ENCODE results near the gene C22orf39.

DNA sequence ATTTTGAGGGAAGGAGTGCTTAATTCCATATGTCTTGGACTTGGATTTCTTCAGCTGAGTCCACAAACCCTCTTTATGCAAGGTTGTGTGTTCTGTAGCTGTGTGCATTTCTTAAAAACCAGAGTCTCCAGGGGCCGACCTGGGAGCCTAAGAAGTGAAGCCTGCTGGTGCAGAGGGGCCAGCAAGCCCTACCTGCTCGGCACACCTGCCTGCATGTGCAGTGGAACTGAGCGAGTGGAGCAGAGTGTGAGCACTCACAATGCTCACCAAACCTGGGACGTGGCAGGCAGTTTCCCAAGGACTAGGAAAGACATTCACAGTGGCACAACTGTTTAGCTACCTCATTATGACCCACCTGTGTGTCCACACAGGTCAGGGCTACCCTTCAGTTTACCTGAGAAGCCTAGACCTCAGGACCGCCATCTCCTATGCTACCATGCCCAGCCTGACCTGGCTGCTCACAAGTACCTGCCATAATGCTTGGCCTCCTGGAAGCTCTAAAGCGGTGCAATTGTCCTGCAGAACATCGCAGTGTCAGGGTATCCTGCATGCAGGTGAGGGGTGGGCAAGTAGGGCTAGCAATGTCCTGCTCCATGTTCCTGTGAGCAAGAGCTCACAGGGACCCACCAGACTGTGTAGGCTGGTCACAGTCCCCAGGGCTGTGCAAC is 3.8 kb downstream of the C22orf39 start:
- TF ChIP-seq EZH2phosphoT487 (conservative IDR thresholded peaks at IDR 0.05; ENCODE audit: low read length) = no peak
- TF ChIP-seq, protein P1, sequence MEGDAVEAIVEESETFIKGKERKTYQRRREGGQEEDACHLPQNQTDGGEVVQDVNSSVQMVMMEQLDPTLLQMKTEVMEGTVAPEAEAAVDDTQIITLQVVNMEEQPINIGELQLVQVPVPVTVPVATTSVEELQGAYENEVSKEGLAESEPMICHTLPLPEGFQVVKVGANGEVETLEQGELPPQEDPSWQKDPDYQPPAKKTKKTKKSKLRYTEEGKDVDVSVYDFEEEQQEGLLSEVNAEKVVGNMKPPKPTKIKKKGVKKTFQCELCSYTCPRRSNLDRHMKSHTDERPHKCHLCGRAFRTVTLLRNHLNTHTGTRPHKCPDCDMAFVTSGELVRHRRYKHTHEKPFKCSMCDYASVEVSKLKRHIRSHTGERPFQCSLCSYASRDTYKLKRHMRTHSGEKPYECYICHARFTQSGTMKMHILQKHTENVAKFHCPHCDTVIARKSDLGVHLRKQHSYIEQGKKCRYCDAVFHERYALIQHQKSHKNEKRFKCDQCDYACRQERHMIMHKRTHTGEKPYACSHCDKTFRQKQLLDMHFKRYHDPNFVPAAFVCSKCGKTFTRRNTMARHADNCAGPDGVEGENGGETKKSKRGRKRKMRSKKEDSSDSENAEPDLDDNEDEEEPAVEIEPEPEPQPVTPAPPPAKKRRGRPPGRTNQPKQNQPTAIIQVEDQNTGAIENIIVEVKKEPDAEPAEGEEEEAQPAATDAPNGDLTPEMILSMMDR (IDR thresholded peaks at IDR 0.05; ENCODE audit: insufficient read depth, low read length, poor library complexity, severe bottlenecking) = no peak
